22Rv1 (cell line): ENCODE measurements around the gene LENG8.
"Not testable (repeated sequence)": the region's sequence is repeated elsewhere in the genome, so short reads cannot be mapped to it uniquely, and the experiment has no call there.

Source experiments
- H3K27ac ChIP-seq: fragments of 450-650 bp; 2 replicates; pipeline ENCODE4 v1.5.1; 2017
- CTCF ChIP-seq: fragments of 450-650 bp; IDR thresholded peaks from 2 replicates; pipeline ENCODE4 v1.5.1; 2017; ENCODE audit warnings: mild to moderate bottlenecking
- ZFX ChIP-seq: fragments of 450-650 bp; IDR thresholded peaks from 2 replicates; pipeline ENCODE4 v1.6.1; 2017; ENCODE audit warnings: antibody characterized with exemption, borderline replicate concordance

The LENG8 gene

GRCh38 chr19:54493967-54494585 lies 45.1 kb downstream of the LENG8 start:
- no peak overlapping the region for H3K27ac ChIP-seq
- TF ChIP-seq ZFX (no peak), CTCF (no peak)

- H3K27ac ChIP-seq = not testable (repeated sequence)
Observed at GRCh38 chr19:54495284-54495683, 46.3 kb downstream of the LENG8 start.

- H3K27ac ChIP-seq = not testable (repeated sequence)
Observed at GRCh38 chr19:54497747-54498450, 48.9 kb downstream of the LENG8 start.

- H3K27ac ChIP-seq = not testable (repeated sequence)
Observed at GRCh38 chr19:54498451-54498772, 49.4 kb downstream of the LENG8 start.

GRCh38 chr19:54502518-54503048 lies 53.6 kb downstream of the LENG8 start, which contains the start of gene LAIR2:
TSS of gene LAIR2 (plus strand) at chr19:54502831. CDS start at chr19:54502919, 88 bp downstream.
- no peak for TF ChIP-seq CTCF
- TF ChIP-seq ZFX = no peak
- H3K27ac ChIP-seq = no peak within 1 kb of the TSS

GRCh38 chr19:54505542-54505941 lies 56.5 kb downstream of the LENG8 start:
- not testable (repeated sequence) for H3K27ac ChIP-seq

- TF ChIP-seq ZFX (no peak), CTCF (no peak)
- H3K27ac ChIP-seq = no peak overlapping the region
Observed at GRCh38 chr19:54506079-54506478, 57.1 kb downstream of the LENG8 start.

GRCh38 chr19:54507038-54507717 lies 58.2 kb downstream of the LENG8 start:
- H3K27ac ChIP-seq = not testable (repeated sequence)

GRCh38 chr19:54507824-54508223 lies 58.8 kb downstream of the LENG8 start:
- H3K27ac ChIP-seq = no peak overlapping the region
- no peak for TF ChIP-seq ZFX
- TF ChIP-seq CTCF = no peak

GRCh38 chr19:54508487-54508886 lies 59.5 kb downstream of the LENG8 start:
- not testable (repeated sequence) for H3K27ac ChIP-seq
